Ovary (tissue), 9 donors: ENCODE results near the gene PKD2L1. TPM values are rescaled to one million over a fixed set of nuclear protein-coding genes. Genes with fewer than 3 reads are reported as not detected.

Experiments
- DNase-seq, 5 donors: peaks; one replicate each; pipeline ENCODE4 v3.0.0-alpha.2; 2019 to 2020
- H3K27ac ChIP-seq, 2 donors: fragments of 200-600 bp; one replicate each; pipeline versions ENCODE4 v1.5.1 to v1.8.0; 2019 to 2022
- H3K27me3 ChIP-seq: fragments of 200-600 bp; one replicate; pipeline ENCODE4 v1.8.0; 2022
- H3K36me3 ChIP-seq: fragments of 200-600 bp; sonication (generic); one replicate; pipeline ENCODE4 v1.5.1; 2019
- H3K4me1 ChIP-seq: one replicate; pipeline ENCODE4 v1.8.1; 2013; ENCODE audit warnings: mild to moderate bottlenecking, moderate library complexity; ENCODE audit not compliant: insufficient read depth
- H3K4me3 ChIP-seq: fragments of 200-600 bp; sonication (generic); one replicate; pipeline ENCODE4 v1.5.1; 2017
- H3K9me3 ChIP-seq, 2 donors: fragments of 200-600 bp in 1 of 2; sonication (generic) in 1 of 2; one replicate each; pipeline versions ENCODE4 v1.5.1 to v1.8.1; 2013 to 2019; ENCODE audit warnings: mild to moderate bottlenecking in 1 of 2, moderate library complexity in 1 of 2
- CTCF ChIP-seq, 3 donors: fragments of 450-650 bp in 2 of 3; fragments of 200-600 bp in 1 of 3; IDR thresholded peaks; one replicate each; pipeline versions ENCODE4 v1.5.1 to v1.8.0; 2016 to 2022; ENCODE audit warnings: antibody characterized with exemption in 3 of 3, mild to moderate bottlenecking in 1 of 3
- EP300 ChIP-seq: sonication (generic); formaldehyde crosslinking; IDR thresholded peaks from one replicate; pipeline ENCODE4 v1.6.1; 2017; ENCODE audit warnings: antibody characterized with exemption
- POLR2A ChIP-seq: fragments of 450-650 bp; IDR thresholded peaks from one replicate; pipeline ENCODE4 v1.6.1; 2017; ENCODE audit warnings: antibody characterized with exemption, mild to moderate bottlenecking, moderate library complexity
- WGBS, 3 donors: extraction: QIAGEN DNeasy Blood & Tissue Kit in 1 of 3; methylation state at CpG; one replicate each; pipeline versions ENCODE4 v1.1.5 to v1.1.7; 2013 to 2017; 5-methylcytosine and 5-hydroxymethylcytosine counted together
- intact Hi-C, 4 donors: fragments of 100-400 bp; cut with DNase I; formaldehyde crosslinking; loops; one replicate each; pipeline versions ENCODE4 v1.11.0 to v1.15.1; 2022 to 2023
- polyA plus RNA-seq, 2 donors: library from polyadenylated mRNA; stranded (reverse); fragments of 200-250 nt in 1 of 2; fragments of 350-450 nt in 1 of 2; fragmentation: Illumina TruSeq in 1 of 2; extraction: RNeasy Lipid Tissue Mini Kit (QIAGEN cat#74804) in 1 of 2; gene quantifications; one replicate each; pipeline ENCODE4 v1.2.3, GENCODE V29; 2013 to 2014
- total RNA-seq, 7 donors: library from RNA; depleted of rRNA in 2 of 7; stranded (reverse); fragments of >200 nt in 2 of 7; fragmentation: NEBNext Ultra II Directional in 3 of 7; extraction: Animal tissue kit (Norgen Biotek cat#: 25700) in 3 of 7; gene quantifications; one replicate each; pipeline versions ENCODE4 v1.1.0 to v1.2.4, GENCODE V29; 2016 to 2023
- donor health status: DM: no; HTN: no; CAD: no; lungs with moderate emphysema.
- donor health status: DM: no; HTN: no; CAD: no.
- donor health status: Bipolar disorder and iron deficiency.
- donor health status: DM: yes; HTN: yes; CAD: no.
- donor health status: DM: no; HTN: no; CAD: no.
- donor health status: DM: yes; HTN: yes; CAD: no.

The PKD2L1 gene
- total and polyA plus RNA-seq, 9 donors, result 0.02 to 2.5 (median 2.2) TPM; not detected in 6

GRCh38 chr10:100356067-100357017 lies 26.3 kb upstream of the PKD2L1 start:
- TF ChIP-seq CTCF (IDR thresholded peaks at IDR 0.05) (no peak), EP300 (no peak), POLR2A (no peak)
- no peak for DNase-seq
- WGBS, 3 donors, result 73 to 84% (median 79%) methylated on average over 14 of the region's 14 CpGs
- intact Hi-C loops, result no loop called here
- Histone ChIP-seq H3K27ac (no peak overlapping the region), H3K36me3 (no peaks in the 10 kb centered on the region), H3K27me3 (no peaks in the 10 kb centered on the region), H3K4me3 (no peak overlapping the region), H3K9me3 (no peaks in the 10 kb centered on the region), H3K4me1 (peaks cover 12% of the 10 kb centered on the region)

GRCh38 chr10:100355086-100355485 lies 25.1 kb upstream of the PKD2L1 start:
- peaks cover 10% of the 10 kb centered on the region for H3K4me1 ChIP-seq
- H3K27ac ChIP-seq, result no peak overlapping the region
- DNase-seq, result no peak
- no peak for TF ChIP-seq CTCF (IDR thresholded peaks at IDR 0.05)
- TF ChIP-seq EP300, result no peak
- TF ChIP-seq POLR2A, result no peak
- no peak overlapping the region for H3K4me3 ChIP-seq
- H3K36me3 ChIP-seq, result no peaks in the 10 kb centered on the region
- 89 to 91% (median 90%) methylated on average over 4 of the region's 4 CpGs for WGBS, 3 donors
- no peaks in the 10 kb centered on the region for H3K27me3 ChIP-seq
- intact Hi-C loops, result no loop called here
- no peaks in the 10 kb centered on the region for H3K9me3 ChIP-seq

- TF ChIP-seq POLR2A (no peak), EP300 (no peak), CTCF (IDR thresholded peaks at IDR 0.05) (no peak)
- no peak overlapping the region for H3K4me3 ChIP-seq
- H3K27me3 ChIP-seq, result no peaks in the 10 kb centered on the region
- DNase-seq, result no peak
- peaks cover 4% of the 10 kb centered on the region for H3K4me1 ChIP-seq
- no peaks in the 10 kb centered on the region for H3K9me3 ChIP-seq
- no peak overlapping the region for H3K27ac ChIP-seq
- 90 to 94% (median 90%) methylated on average over 6 of the region's 6 CpGs for WGBS, 3 donors
- H3K36me3 ChIP-seq, result no peaks in the 10 kb centered on the region
- intact Hi-C loops, result no loop called here
Measured at GRCh38 chr10:100353770-100354485, 23.9 kb upstream of the PKD2L1 start.

GRCh38 chr10:100350914-100351485 lies 21.0 kb upstream of the PKD2L1 start:
- WGBS, 3 donors, result 80 to 85% (median 83%) methylated on average over 5 of the region's 5 CpGs
- Histone ChIP-seq H3K27ac (no peak overlapping the region), H3K27me3 (no peaks in the 10 kb centered on the region), H3K9me3 (no peaks in the 10 kb centered on the region), H3K36me3 (no peaks in the 10 kb centered on the region), H3K4me1 (peaks cover 1% of the 10 kb centered on the region), H3K4me3 (no peak overlapping the region)
- intact Hi-C loops, result no loop called here
- no peak for DNase-seq
- TF ChIP-seq CTCF (IDR thresholded peaks at IDR 0.05) (no peak), POLR2A (no peak), EP300 (no peak)
